HEK293T (cell line): Measurements from ENCODE around the gene EXD2.

Source experiments
- ARNT ChIP-seq: fragments of 450-650 bp; IDR thresholded peaks from 2 replicates; pipeline ENCODE4 v1.6.1; 2017; ENCODE audit warnings: mild to moderate bottlenecking
- ELF4 ChIP-seq: fragments of 450-650 bp; IDR thresholded peaks from 2 replicates; pipeline ENCODE4 v1.6.1; 2017; ENCODE audit warnings: antibody characterized with exemption
- FOXK2 ChIP-seq: fragments of 450-650 bp; IDR thresholded peaks from 2 replicates; pipeline ENCODE4 v1.6.1; 2016; ENCODE audit warnings: mild to moderate bottlenecking
- FOXM1 ChIP-seq: fragments of 450-650 bp; IDR thresholded peaks from 2 replicates; pipeline ENCODE4 v1.6.1; 2017; ENCODE audit warnings: mild to moderate bottlenecking, borderline replicate concordance
- HDGF ChIP-seq: fragments of 450-650 bp; IDR thresholded peaks from 2 replicates; pipeline ENCODE4 v1.6.1; 2017; ENCODE audit warnings: antibody characterized with exemption, borderline replicate concordance
- LEF1 ChIP-seq: fragments of 450-650 bp; IDR thresholded peaks from 2 replicates; pipeline ENCODE4 v1.6.1; 2017; ENCODE audit warnings: mild to moderate bottlenecking, borderline replicate concordance
- NFRKB ChIP-seq: fragments of 450-650 bp; IDR thresholded peaks from 2 replicates; pipeline ENCODE4 v1.6.1; 2016; ENCODE audit warnings: mild to moderate bottlenecking, moderate library complexity
- SP1 ChIP-seq: fragments of 450-650 bp; IDR thresholded peaks from 2 replicates; pipeline ENCODE4 v1.6.1; 2017
- SUZ12 ChIP-seq: fragments of 450-650 bp; IDR thresholded peaks from 2 replicates; pipeline ENCODE4 v1.6.1; 2016; ENCODE audit warnings: mild to moderate bottlenecking
- ZNF384 ChIP-seq: fragments of 450-650 bp; IDR thresholded peaks from 2 replicates; pipeline ENCODE4 v1.6.1; 2016

- no peak for TF ChIP-seq ELF4
- TF ChIP-seq SUZ12, result no peak
- TF ChIP-seq SP1, result no peak
- TF ChIP-seq ARNT, result no peak
- TF ChIP-seq LEF1, result no peak
- TF ChIP-seq FOXM1, result no peak
- TF ChIP-seq FOXK2, result no peak
- no peak for TF ChIP-seq NFRKB
- no peak for TF ChIP-seq HDGF
- no peak for TF ChIP-seq ZNF384
Measured at GRCh38 chr14:69268763-69269162, 77.5 kb downstream of the EXD2 start.
